Endothelial cell of umbilical vein (primary cell): Measurements from ENCODE around the gene FAM50B. TPM values are rescaled to one million over a fixed set of nuclear protein-coding genes. Genes with fewer than 3 reads are reported as not detected.

Experiments
- BruUV-seq: library from RNA; stranded (reverse); fragments of 400-500 nt; replicated peaks from 2 replicates; lab custom pipeline; 2021; lab: Mats Ljungman, UMichigan
- CTCF ChIA-PET: fragments of 300-600, 350-600 bp; sonication (Branson Sonifier 250); formaldehyde crosslinking; loops from one replicate; lab custom pipeline; 2021; ENCODE audit warnings: antibody characterized with exemption, inconsistent platforms; lab: Charles Lee
- POLR2A ChIA-PET: fragments of 300-600, 350-600 bp; sonication (Branson Sonifier 250); formaldehyde crosslinking; loops from one replicate; lab custom pipeline; 2021; ENCODE audit warnings: antibody characterized with exemption, inconsistent platforms; lab: Charles Lee
- DNase-seq: peaks from one replicate; pipeline ENCODE4 v3.0.0-alpha.2; 2011; ENCODE audit warnings: low read depth, low spot score
- FAIRE-seq: peaks from 2 replicates; lab custom pipeline; 2011; peaks lifted over from hg19 to GRCh38; lab: Jason Lieb, UNC
- H2AFZ ChIP-seq: 2 replicates; pipeline ENCODE4 v1.6.0; 2012; ENCODE audit warnings: low read depth, low read length, control low read depth, inconsistent platforms
- H3K27ac ChIP-seq: 2 replicates; pipeline ENCODE4 v1.5.1; 2011; ENCODE audit warnings: low read depth, mild to moderate bottlenecking, control low read depth, low read length, moderate library complexity; ENCODE audit not compliant: insufficient read depth
- H3K27me3 ChIP-seq, 2 experiments: 2 replicates each; pipeline versions ENCODE4 v1.6.0 to v1.6.1; 2011; ENCODE audit warnings: low read length in 2 of 2, mixed read lengths in 1 of 2; ENCODE audit not compliant: control insufficient read depth in 2 of 2, insufficient read depth in 2 of 2
- H3K36me3 ChIP-seq, 2 experiments: 2 replicates in 1 of 2; 3 replicates in 1 of 2; pipeline ENCODE4 v1.5.1; 2011; ENCODE audit warnings: low read length in 2 of 2, mild to moderate bottlenecking in 1 of 2, moderate library complexity in 1 of 2; ENCODE audit not compliant: control insufficient read depth in 2 of 2, insufficient read depth in 2 of 2; ENCODE audit errors: extremely low read depth in 1 of 2
- H3K4me1 ChIP-seq: 3 replicates; pipeline ENCODE4 v1.5.1; 2011; ENCODE audit warnings: mild to moderate bottlenecking, low read length; ENCODE audit not compliant: control insufficient read depth, insufficient read depth; ENCODE audit errors: extremely low read depth
- H3K4me2 ChIP-seq: 2 replicates; pipeline ENCODE4 v1.6.1; 2011; ENCODE audit warnings: low read length, control low read depth, mixed read lengths; ENCODE audit not compliant: insufficient read depth
- H3K4me3 ChIP-seq, 3 experiments: fragments of 200-600 bp in 1 of 3; sonication (generic), shearing (Covaris generic) in 1 of 3; replicated peaks in 1 of 3; 2 replicates each; pipeline ENCODE4 v1.5.1; 2011 to 2016; ENCODE audit warnings: control low read depth in 3 of 3, low read length in 3 of 3, mild to moderate bottlenecking in 2 of 3, inconsistent platforms in 1 of 3, low read depth in 1 of 3, moderate library complexity in 1 of 3; ENCODE audit not compliant: insufficient read depth in 1 of 3
- H3K79me2 ChIP-seq: 2 replicates; pipeline ENCODE4 v1.6.0; 2012; ENCODE audit warnings: low read length, inconsistent platforms; ENCODE audit not compliant: control insufficient read depth, insufficient read depth
- H3K9ac ChIP-seq: replicated peaks from 2 replicates; pipeline ENCODE3; 2011; ENCODE audit warnings: low read length, control low read depth; ENCODE audit not compliant: insufficient read depth; ENCODE audit errors: extremely low read depth
- H3K9me1 ChIP-seq: replicated peaks from 3 replicates; pipeline ENCODE4 v1.6.0; 2011; ENCODE audit warnings: mild to moderate bottlenecking, low read length; ENCODE audit not compliant: control insufficient read depth, insufficient read depth; ENCODE audit errors: extremely low read depth
- H3K9me3 ChIP-seq: replicated peaks from 2 replicates; pipeline ENCODE4 v1.5.1; 2012; ENCODE audit warnings: low read length, inconsistent platforms; ENCODE audit not compliant: control insufficient read depth, insufficient read depth
- H4K20me1 ChIP-seq: replicated peaks from 2 replicates; pipeline ENCODE3; 2011; ENCODE audit warnings: mild to moderate bottlenecking, low read length; ENCODE audit not compliant: control insufficient read depth, insufficient read depth; ENCODE audit errors: extremely low read depth
- CTCF ChIP-seq, 2 donors: IDR thresholded peaks; 1 replicate in 1 of 2; 2 replicates in 1 of 2; pipeline ENCODE4 v1.5.1; 2011; ENCODE audit warnings: low read length in 2 of 2, mild to moderate bottlenecking in 2 of 2, moderate library complexity in 2 of 2, control low read depth in 1 of 2, inconsistent platforms in 1 of 2, low read depth in 1 of 2; ENCODE audit not compliant: insufficient read depth in 1 of 2; ENCODE audit errors: extremely low read depth in 1 of 2
- GATA2 ChIP-seq: IDR thresholded peaks from 2 replicates; pipeline ENCODE4 v1.7.0; 2011; ENCODE audit warnings: low read depth, mild to moderate bottlenecking, moderate library complexity, mixed read lengths, low read length; ENCODE audit not compliant: insufficient read length, insufficient read depth
- MAX ChIP-seq: IDR thresholded peaks from 2 replicates; pipeline ENCODE4 v1.6.1; 2011; ENCODE audit not compliant: insufficient read depth, insufficient read length
- MYC ChIP-seq: IDR thresholded peaks from one replicate; pipeline ENCODE4 v1.6.1; 2011; ENCODE audit warnings: mild to moderate bottlenecking, low read depth, low read length
- POLR2A ChIP-seq: IDR thresholded peaks from 2 replicates; pipeline ENCODE4 v1.6.1; 2012; ENCODE audit warnings: low read depth, mild to moderate bottlenecking, control low read depth, low read length
- POLR2AphosphoS5 ChIP-seq: IDR thresholded peaks from 2 replicates; pipeline ENCODE4 v1.6.1; 2012; ENCODE audit warnings: low read depth, mild to moderate bottlenecking, control low read depth, low read length, moderate library complexity; ENCODE audit not compliant: insufficient read depth
- dilution Hi-C: fragments of 300-500 bp; cut with MboI; formaldehyde crosslinking; loops from one replicate; pipeline ENCODE4 v1.15.0; 2019; ENCODE audit warnings: low sequenced_read_pairs; ENCODE audit not compliant: extremely low pct_ligation_motif_present
- intact Hi-C: fragments of 100-400 bp; cut with micrococcal nuclease; formaldehyde crosslinking; loops from one replicate; pipeline ENCODE4 v1.10.0; 2022
- polyA plus RNA-seq, 4 experiments: library from polyadenylated mRNA; depleted of rRNA in 3 of 4; stranded (reverse) in 3 of 4; unstranded in 1 of 4; fragments of >200 nt; gene quantifications; 2 replicates each; pipeline versions ENCODE4 v1.2.1 to v1.2.3, GENCODE V29; 2011 to 2012; ENCODE audit warnings: missing spikeins in 1 of 4
- total RNA-seq: library from RNA; stranded (reverse); gene quantifications from 2 replicates; pipeline ENCODE4 v1.2.3, GENCODE V29; 2021

FAM50B gene
- total and polyA plus RNA-seq, 2 donors (not counting 3 experiments of a cell fraction or from before 2014, with no cell fraction given): 10.0 to 14.1 TPM

- CTCF ChIA-PET: interaction anchor here (1.7 kb wide), 1 partner anchor 10 kb away, joined by 5 read pairs; no protein-coding TSS in a partner anchor
- Histone ChIP-seq H3K9ac (no peak overlapping the region), H3K79me2 (no peaks in the 10 kb centered on the region), H3K4me2 (no peak overlapping the region), H3K36me3 (no peaks in the 10 kb centered on the region), H3K27ac (no peak overlapping the region), H3K9me1 (no peaks in the 10 kb centered on the region), H3K4me1 (peaks cover 11% of the 10 kb centered on the region), H4K20me1 (no peaks in the 10 kb centered on the region), H3K27me3 (no peaks in the 10 kb centered on the region), H2AFZ (no peak overlapping the region), H3K4me3 (no peak overlapping the region), H3K9me3 (no peaks in the 10 kb centered on the region)
- TF ChIP-seq MYC: no peak
- TF ChIP-seq MAX: no peak
- no peak for TF ChIP-seq POLR2A
- no peak for TF ChIP-seq POLR2AphosphoS5
- no peak for TF ChIP-seq CTCF (IDR thresholded peaks at IDR 0.05; ENCODE audit: extremely low read depth in 1 of 2, insufficient read depth in 1 of 2, low read depth in 1 of 2, low read length in 2 of 2)
- TF ChIP-seq GATA2: no peak
- intact Hi-C loops (no loop called here), dilution Hi-C loops (no loop called here)
- FAIRE-seq: no peak
- POLR2A ChIA-PET: no interaction called here
- BruUV-seq: no TSS peak
- no peak for DNase-seq
Observed at GRCh38 chr6:3871939-3872338, 22.8 kb downstream of the FAM50B start.
